HEK293 (cell line): Measurements from ENCODE around the gene VWA3B.

Experiments
- CTCF ChIP-seq: fragments of 450-650 bp; formaldehyde crosslinking; IDR thresholded peaks from 2 replicates; pipeline ENCODE4 v1.5.1; 2016; ENCODE audit warnings: missing biosample characterization, missing genetic modification characterization
- GLIS2 ChIP-seq: fragments of 450-650 bp; formaldehyde crosslinking; IDR thresholded peaks from 2 replicates; pipeline ENCODE4 v1.5.1; 2016; ENCODE audit warnings: missing biosample characterization, missing genetic modification characterization
- KLF9 ChIP-seq: fragments of 450-650 bp; formaldehyde crosslinking; IDR thresholded peaks from 2 replicates; pipeline ENCODE4 v1.5.1; 2016; ENCODE audit warnings: missing biosample characterization, missing genetic modification characterization, low read depth
- MYNN ChIP-seq: fragments of 450-650 bp; formaldehyde crosslinking; IDR thresholded peaks from 2 replicates; pipeline ENCODE4 v1.5.1; 2016; ENCODE audit warnings: missing biosample characterization, missing genetic modification characterization, borderline replicate concordance
- SCRT1 ChIP-seq: fragments of 450-650 bp; formaldehyde crosslinking; IDR thresholded peaks from 2 replicates; pipeline ENCODE4 v1.5.1; 2016; ENCODE audit warnings: missing biosample characterization, missing genetic modification characterization, borderline replicate concordance
- YY2 ChIP-seq: fragments of 450-650 bp; formaldehyde crosslinking; IDR thresholded peaks from 2 replicates; pipeline ENCODE4 v1.5.1; 2016; ENCODE audit warnings: missing biosample characterization, missing genetic modification characterization
- ZNF10 ChIP-seq: fragments of 450-650 bp; formaldehyde crosslinking; IDR thresholded peaks from 2 replicates; pipeline ENCODE4 v1.5.1; 2017; ENCODE audit warnings: missing biosample characterization, missing genetic modification characterization
- ZNF2 ChIP-seq: fragments of 450-650 bp; formaldehyde crosslinking; IDR thresholded peaks from 2 replicates; pipeline ENCODE4 v1.5.1; 2016; ENCODE audit warnings: missing biosample characterization, missing genetic modification characterization
- ZNF366 ChIP-seq: fragments of 450-650 bp; formaldehyde crosslinking; conservative IDR thresholded peaks from 2 replicates; pipeline ENCODE4 v1.5.1; 2016; ENCODE audit warnings: missing biosample characterization, missing genetic modification characterization
- ZNF48 ChIP-seq: fragments of 450-650 bp; formaldehyde crosslinking; IDR thresholded peaks from 2 replicates; pipeline ENCODE4 v1.5.1; 2016; ENCODE audit warnings: missing biosample characterization, missing genetic modification characterization
- ZNF76 ChIP-seq: fragments of 450-650 bp; formaldehyde crosslinking; IDR thresholded peaks from 2 replicates; pipeline ENCODE4; 2016; ENCODE audit warnings: low read depth, missing biosample characterization, missing genetic modification characterization, borderline replicate concordance

- TF ChIP-seq SCRT1 (tag by site-specific recombination) (no peak), YY2 (tag by site-specific recombination) (no peak), ZNF76 (tag by site-specific recombination) (no peak), KLF9 (tag by site-specific recombination) (no peak), ZNF10 (tag by site-specific recombination) (no peak), ZNF366 (no peak), CTCF (tag by site-specific recombination) (no peak), ZNF48 (tag by site-specific recombination) (no peak), ZNF2 (tag by site-specific recombination) (no peak), MYNN (tag by site-specific recombination) (no peak), GLIS2 (tag by site-specific recombination) (no peak)
Measured at GRCh38 chr2:98212092-98213000, 125.4 kb downstream of the VWA3B start.
